ENCODE results near the gene LSAMP.

The LSAMP gene

GRCh38 chr3:116445311-116445841 lies at the start of gene LSAMP:
TSS of gene LSAMP (minus strand) at chr3:116445487.
- DNase-seq = peak; percentile 86

DNA sequence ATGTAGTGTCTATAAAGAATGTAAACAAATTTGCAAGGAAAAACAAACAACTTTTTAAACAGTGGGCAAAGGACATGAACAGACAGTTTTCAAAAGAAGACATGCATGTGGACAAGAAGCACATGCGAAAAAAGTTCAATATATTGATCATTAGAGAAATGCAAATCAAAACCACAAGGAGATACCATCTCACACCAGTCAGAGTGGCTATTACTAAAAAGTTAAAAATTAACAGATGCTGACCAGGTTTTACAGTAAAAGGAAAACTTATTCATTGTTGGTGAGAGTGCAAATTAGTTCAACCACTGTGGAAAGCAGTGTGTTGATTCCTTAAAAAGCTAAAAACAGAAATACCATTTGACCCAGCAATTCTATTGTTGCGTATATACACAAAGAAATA lies 47.1 kb upstream of the LSAMP start:
- no peak for DNase-seq

DNA sequence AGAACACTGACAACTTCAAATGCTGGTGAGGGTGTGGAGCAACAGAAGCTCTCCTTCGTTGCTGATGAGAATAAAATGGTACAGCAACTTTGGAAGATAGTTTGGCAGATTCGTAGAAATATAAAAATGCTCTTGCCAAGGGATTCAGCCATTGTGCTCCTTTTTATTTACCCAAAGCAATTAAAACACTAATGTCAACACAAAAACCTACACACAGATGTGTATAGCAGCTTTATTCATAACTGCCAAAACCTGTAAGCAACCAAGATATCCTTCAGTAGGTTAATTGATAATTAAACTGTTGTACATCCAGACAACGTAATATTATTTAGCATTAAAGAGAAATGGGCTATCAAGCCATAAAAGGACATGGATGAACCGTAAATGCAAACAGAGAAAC lies 37.8 kb upstream of the LSAMP start:
- DNase-seq = no peak

GRCh38 chr3:116476691-116477090 lies 31.4 kb upstream of the LSAMP start:
- DNase-seq = no peak

- DNase-seq = no peak
Observed at GRCh38 chr3:116474801-116475200, 29.5 kb upstream of the LSAMP start.

DNA sequence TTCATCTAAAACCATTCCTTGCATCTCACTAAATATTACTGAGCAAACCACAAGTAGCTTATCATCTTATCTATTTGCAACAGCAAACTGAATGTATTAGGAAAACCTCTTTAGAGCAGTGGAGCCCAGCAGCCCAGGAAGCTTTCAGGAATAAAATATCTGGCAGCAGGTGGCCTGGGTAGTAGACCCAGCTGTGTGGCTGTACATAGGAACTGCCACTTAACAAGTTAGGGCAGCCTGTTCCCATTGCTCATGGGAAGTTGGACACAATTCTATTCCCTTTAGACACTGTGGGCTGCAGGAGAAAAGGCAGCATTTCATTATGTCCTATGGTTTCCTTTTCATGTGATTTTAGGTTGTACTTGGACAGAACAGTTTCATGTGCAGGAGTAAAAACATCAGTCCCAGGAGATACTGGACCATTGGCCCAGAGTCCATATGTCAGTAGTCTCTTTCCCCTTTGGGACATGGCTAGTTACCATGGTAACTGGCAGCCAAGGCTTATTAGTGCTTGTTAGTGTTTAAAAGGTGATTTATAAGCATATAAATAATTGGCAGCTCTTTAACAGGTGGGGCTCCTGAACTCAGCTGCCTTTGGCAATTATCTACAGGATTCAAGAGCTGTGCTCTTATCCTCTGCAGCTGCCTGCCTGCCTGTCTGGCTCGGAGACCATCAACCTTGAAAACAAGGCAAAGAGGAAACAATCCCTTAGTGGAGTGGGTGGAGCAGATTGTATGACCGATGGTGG lies 28.9 kb upstream of the LSAMP start:
- peak; percentile 62 for DNase-seq

DNA sequence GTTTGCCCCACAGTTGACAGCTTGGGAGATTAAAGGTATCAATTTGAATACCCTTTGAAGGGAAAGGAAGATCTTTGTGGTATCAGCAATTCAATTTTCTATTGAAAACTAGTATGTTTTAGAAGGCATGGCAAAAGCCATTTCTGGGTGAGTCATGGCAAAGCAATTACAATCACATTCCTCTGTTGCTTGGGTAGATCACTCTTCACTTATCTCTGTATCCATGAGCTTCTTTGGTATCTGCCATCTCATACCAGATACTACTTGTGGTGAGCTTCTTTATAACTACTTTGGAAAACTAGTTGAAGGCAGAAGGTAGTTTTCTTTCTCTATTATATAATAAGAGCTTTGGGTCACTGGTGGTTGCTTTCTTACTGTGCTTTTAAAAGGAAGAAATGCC lies 28.3 kb upstream of the LSAMP start:
- DNase-seq = no peak

DNA sequence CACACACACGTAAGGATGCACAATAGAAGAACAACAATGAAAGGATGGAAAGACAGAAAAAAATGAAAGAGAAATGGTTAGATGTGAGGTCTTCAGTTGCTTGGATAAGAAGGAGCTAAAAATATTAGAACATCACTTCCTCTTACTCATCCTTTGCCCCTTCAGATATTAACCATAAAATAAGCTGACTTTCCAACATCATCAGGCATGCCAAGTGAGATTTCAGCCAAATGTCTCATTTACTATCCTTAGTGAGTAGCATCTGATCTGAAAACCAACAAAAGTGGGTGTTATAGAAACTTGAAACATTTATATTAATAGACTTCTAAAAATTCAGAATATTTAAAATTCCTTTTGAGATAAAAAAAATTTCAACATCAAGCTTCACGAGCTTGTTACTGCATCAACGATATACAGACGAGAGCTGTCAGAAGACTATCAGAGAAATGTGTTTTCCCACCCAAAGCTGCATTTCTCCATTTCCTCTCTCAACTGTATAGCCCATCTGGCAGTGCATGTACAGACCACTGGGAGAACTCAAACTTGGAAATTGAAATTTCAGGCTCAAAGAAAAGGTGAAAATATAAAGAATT lies 25.4 kb upstream of the LSAMP start:
- no peak for DNase-seq

GRCh38 chr3:116469546-116469945 lies 24.3 kb upstream of the LSAMP start:
- DNase-seq = no peak

DNA sequence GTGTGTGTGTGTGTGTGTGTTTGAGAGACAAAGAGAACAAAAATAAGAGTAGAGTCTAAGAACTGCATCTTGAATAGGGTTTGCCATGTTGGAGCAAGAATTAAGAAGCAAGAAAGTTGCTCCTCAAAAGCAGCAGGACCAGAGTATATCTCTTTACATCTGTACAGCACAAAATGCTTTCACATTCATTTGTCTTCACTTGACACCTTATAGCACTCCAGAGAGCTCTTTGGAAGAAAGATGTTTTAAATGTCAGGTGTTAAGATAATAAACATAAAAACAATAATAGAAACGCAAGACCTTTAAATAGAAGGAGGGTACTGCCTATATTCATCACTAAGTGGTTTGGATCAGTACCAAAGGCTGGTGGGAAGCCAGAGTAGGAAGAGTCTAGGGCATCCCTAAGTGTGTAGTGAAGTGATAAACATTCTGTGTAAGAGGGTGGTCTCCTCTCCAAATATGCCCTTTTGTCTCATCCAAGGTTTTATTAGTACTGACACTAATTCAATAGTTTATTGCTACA lies 19.1 kb upstream of the LSAMP start:
- no peak for DNase-seq

GRCh38 chr3:116453666-116454346 lies 8.5 kb upstream of the LSAMP start:
- no peak for DNase-seq

DNA sequence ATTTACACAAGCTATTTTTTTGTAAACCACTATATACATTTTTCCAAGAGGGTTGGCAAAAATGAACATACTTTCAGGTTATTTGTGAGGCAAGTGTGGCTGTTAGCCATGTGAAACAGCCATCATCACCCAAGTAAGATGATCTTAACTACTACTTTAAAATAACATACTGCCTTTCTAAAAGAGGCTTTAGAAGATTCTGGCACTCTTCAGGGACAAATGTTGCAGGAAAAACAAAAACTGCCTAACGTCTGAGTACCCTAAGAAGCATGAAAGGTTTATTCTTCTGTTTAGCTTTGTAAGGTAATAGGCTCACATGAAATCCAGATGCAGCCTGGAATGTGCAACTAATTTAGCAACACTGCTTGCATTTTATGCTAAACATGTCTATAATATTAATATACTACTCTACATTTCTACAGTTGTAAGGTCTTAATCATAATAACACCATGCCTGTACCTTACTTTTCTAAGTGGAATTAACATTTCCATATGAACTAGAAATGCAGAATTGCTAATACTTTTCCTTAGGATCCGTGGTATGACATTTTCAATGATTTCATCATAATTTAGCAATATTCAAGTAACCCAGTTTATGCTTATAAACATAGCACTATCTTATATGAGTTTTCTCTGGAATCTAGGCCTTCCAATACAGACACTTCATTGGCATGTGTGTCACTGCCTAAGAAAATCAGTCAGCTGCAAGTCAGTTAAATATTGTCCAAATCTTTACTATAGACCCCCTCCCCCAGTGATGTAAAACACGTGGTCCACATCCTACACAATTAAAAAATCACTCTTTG lies 4.5 kb upstream of the LSAMP start:
- DNase-seq = no peak

DNA sequence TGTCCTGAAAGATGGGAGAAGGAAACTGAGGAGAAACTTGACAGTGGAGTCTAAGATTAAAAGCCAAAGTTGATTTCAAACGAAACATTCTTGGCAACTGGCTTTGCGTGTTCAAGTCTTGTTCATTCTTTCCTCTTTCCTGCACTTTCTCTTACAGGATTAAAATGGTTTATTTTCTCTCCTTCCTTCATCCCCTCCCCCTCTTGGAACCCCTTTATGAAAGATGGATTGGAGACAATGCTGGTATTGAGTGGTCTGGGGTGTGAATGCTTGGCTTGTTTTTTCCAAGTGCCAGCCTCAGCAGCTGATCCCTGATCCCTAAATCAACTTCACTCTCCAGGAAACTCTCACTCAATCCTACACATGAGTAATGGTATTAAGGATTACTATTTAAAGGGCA lies 703 bp upstream of the LSAMP start:
- no peak for DNase-seq

DNA sequence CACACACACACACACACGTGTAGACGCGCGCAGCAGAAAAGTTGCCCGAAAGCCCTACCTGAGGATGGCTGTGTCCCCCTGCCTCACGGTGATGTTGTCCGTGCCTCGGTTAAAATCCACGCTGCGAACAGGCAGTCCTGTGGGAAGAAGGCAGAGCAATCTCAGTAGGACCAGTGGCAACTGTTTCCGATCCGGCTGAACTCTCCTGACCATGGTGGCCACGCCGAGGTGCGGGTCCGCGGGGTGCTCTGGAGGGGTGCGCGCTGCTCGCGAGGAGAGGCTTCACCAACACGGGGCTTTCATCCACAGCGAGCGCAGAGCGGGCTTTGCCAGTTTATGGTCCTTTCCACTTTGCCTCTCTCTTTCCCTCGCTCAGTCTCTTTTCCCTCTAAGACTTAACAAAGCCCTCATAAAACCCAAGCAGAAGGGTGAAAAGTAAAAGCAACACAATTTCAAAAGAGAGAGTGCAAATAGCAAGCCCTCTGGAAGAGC lies 422 bp downstream of the LSAMP start:
- DNase-seq = peak; percentile 84

- no peak for DNase-seq
Observed at GRCh38 chr3:116444115-116444747, 1.1 kb downstream of the LSAMP start.

DNA sequence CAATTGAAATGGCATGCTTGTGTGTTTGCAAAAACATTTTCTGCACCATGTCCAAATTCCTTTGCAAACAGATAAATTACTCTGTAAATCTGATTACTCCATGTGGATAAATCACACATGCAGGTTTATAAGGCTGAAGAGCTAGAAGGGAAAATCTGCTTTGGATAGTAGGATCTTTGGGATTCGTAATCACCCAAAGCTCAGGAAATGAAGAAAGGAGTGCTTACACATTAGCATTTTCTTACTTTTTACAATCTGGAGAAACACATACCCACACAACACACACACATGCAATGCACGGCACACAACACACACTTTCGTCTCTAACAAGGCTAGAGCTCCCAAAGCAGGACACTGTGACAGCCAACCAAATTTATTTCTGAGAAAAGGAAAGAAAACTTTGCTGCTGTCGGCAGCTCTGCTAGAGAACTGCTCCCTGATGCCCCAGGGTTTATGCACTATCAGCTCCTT lies 2.1 kb downstream of the LSAMP start:
- peak; percentile 30 for DNase-seq

DNA sequence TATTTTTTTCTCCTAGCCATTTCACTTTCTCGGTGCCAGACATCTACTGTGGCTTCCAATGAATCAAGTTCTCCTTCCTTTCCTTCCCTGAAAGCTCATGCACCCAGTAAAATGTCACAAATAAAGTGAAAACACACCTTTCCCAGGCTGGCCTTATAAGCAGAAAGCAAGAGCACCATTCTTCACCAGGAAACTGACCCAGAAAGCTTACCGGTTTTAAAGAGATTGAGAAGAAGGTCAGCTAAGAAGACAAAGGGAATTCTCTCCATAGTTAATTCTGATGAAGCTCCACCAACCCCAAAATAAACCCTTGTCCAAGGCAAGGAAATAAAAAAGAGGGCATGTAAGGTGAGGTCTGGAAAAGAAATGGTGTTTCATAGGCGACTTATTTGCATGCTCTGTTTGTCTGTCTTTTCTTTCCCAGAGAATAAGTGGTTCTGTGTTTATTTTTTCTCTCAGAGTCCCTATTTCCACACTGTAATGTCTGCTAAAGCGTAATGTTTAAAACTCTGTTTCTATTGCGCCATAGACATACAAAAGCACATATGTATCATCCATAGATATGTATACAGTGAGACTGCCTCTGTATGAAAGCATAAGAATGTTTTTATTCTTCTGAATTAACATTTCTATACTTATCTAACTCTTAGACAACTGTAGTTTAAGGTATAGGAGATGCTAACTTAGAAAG lies 2.8 kb downstream of the LSAMP start:
- peak; percentile 28 for DNase-seq

- DNase-seq = no peak
Observed at GRCh38 chr3:116441652-116442051, 3.6 kb downstream of the LSAMP start.

DNA sequence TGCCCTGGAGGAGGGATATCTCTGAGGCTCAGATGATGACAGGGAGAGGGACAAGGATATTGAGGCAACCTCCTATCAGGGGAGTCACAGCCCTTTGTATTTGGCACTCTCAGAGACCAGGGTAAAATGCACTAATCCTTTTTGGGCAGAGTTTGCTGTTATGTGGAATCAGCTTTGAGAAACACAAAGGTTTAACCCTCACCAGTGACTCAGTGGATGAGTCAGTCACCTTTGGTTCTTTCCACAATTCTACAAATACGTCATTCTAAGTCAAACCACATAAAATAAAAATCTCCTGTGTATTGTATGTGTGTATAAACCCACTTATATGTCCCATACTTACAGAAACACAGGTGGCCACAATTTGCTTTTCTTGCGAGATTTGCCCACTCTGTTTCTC lies 5.1 kb downstream of the LSAMP start:
- DNase-seq = no peak

DNA sequence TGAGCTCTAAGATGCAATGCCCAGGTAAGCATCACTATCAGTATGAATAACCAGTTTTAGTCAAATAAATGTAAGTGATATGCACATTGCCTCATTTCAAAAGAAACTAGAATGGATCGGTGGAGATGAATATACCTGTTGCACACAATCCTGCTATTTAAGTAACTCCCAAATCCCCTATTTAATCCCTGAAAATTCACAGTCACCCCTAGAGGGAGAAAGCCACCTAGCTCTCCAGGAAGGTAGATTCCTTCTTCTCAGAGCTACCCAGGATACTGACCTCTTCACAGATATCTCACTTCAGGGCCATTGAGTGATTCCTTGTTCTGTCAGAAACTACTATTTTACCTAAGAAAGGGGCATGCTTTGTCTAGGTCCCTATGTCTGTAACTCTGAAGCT lies 11.7 kb downstream of the LSAMP start:
- no peak for DNase-seq

- DNase-seq = no peak
Observed at GRCh38 chr3:116432795-116433194, 12.5 kb downstream of the LSAMP start.

Data from retina (tissue), 1 donor.